Fibroblast of pulmonary artery (primary cell): Measurements from ENCODE around the gene ADARB2.

ENCODE experiments used
- DNase-seq: peaks from one replicate; pipeline ENCODE4 v3.0.0-alpha.2; 2010; ENCODE audit warnings: low read depth
- H3K4me3 ChIP-seq: replicated peaks from 2 replicates; pipeline ENCODE4 v1.5.1; 2011; ENCODE audit warnings: low read depth, mild to moderate bottlenecking, control low read depth, low read length, moderate library complexity
- CTCF ChIP-seq: IDR thresholded peaks from 2 replicates; pipeline ENCODE4 v1.5.1; 2011; ENCODE audit warnings: mild to moderate bottlenecking, control low read depth, low read length, inconsistent platforms; ENCODE audit errors: missing control alignments

Gene ADARB2

GRCh38 chr10:1308173-1308961 is 429.0 kb downstream of the ADARB2 start:
- no peak for DNase-seq
- H3K4me3 ChIP-seq: no peak overlapping the region
- TF ChIP-seq CTCF: no peak

GRCh38 chr10:1301143-1301542 is 436.2 kb downstream of the ADARB2 start:
- no peak for TF ChIP-seq CTCF
- no peak for DNase-seq
- no peak overlapping the region for H3K4me3 ChIP-seq

- TF ChIP-seq CTCF: no peak
- H3K4me3 ChIP-seq: no peak overlapping the region
- DNase-seq: no peak
Observed at GRCh38 chr10:1300218-1300617, 437.1 kb downstream of the ADARB2 start.

GRCh38 chr10:1299041-1299726 is 438.1 kb downstream of the ADARB2 start:
- DNase-seq: no peak
- TF ChIP-seq CTCF: no peak
- no peak overlapping the region for H3K4me3 ChIP-seq

GRCh38 chr10:1297566-1298301 is 439.6 kb downstream of the ADARB2 start:
- no peak for DNase-seq
- no peak for TF ChIP-seq CTCF
- no peak overlapping the region for H3K4me3 ChIP-seq

GRCh38 chr10:1295756-1296480 is 441.4 kb downstream of the ADARB2 start:
- no peak overlapping the region for H3K4me3 ChIP-seq
- no peak for TF ChIP-seq CTCF
- no peak for DNase-seq
